ENCODE data around the gene SBNO2.

The SBNO2 gene

DNA sequence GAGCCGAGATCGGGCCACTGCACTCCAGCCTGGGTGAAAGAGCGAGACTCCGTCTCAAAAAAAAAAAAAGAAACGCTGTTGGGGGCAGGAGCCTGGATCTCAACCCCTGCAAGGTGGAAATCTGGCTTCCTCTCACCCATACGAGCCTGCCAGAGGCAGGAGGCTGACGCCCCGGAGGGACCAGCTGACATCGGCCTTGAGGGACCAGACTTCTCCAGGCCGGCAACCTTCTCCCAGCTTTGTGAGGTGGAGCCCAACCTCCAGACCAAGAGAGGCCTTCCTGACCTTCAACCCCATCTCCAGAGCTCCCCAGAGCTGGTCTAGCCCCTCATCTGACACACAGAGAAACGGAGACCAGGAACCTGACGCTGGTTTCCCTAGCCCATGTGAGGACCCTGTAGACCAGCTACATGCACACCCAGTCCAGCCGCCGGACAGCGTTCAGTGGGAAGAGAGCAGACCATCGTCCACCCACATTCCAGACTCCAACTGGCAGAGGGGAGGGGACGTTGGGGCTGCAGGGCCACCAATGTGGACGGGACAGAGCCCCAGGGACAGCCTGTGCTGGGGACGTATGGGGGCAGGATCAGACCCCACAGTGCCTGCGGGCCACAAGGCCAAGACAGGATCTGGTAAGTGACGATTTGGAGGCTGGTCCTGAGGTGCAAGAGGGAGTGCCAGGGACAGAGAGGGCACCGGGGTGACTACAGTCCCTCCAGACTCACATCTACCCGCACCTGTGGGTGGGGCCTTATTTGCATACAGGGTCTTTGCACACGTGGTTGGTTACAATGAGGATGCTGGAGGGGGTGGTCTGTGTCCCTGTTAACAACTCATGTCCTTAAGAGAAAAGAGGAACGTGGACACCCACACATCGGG, 11.4 kb downstream of the SBNO2 start:
- TF ChIP-seq, protein P1, sequence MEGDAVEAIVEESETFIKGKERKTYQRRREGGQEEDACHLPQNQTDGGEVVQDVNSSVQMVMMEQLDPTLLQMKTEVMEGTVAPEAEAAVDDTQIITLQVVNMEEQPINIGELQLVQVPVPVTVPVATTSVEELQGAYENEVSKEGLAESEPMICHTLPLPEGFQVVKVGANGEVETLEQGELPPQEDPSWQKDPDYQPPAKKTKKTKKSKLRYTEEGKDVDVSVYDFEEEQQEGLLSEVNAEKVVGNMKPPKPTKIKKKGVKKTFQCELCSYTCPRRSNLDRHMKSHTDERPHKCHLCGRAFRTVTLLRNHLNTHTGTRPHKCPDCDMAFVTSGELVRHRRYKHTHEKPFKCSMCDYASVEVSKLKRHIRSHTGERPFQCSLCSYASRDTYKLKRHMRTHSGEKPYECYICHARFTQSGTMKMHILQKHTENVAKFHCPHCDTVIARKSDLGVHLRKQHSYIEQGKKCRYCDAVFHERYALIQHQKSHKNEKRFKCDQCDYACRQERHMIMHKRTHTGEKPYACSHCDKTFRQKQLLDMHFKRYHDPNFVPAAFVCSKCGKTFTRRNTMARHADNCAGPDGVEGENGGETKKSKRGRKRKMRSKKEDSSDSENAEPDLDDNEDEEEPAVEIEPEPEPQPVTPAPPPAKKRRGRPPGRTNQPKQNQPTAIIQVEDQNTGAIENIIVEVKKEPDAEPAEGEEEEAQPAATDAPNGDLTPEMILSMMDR (IDR thresholded peaks at IDR 0.05; ENCODE audit: borderline replicate concordance, control extremely low read depth, extremely low read depth, insufficient read depth, missing control alignments), result no peak
- DNase-seq (ENCODE audit: low spot score), result no peak
- in situ Hi-C loops (cut with MboI; ENCODE audit: low sequenced_read_pairs, unreplicated experiment), result no loop called here

DNA sequence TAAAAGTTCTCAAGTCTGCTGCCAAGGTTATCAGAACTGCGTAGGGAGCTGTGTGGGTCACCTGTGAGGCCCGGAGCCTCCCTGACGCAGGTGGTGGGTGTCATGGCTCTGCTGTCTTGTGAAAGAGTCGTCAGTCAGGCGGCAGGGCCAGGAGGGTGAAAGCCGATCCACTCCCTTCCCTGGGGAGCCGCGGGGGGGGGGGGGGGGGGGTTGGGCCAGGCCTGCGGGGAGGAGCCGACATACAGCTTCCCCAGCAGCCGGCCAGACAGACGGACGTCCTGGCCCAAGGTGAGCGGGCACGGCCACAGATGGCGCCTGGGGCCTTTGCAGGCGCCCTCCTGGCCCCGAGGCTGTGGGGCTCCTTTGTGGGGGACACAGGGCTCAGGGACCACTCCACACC, 12.4 kb downstream of the SBNO2 start:
- in situ Hi-C loops (cut with MboI; ENCODE audit: low sequenced_read_pairs, unreplicated experiment), result no loop called here
- TF ChIP-seq, protein P1 (IDR thresholded peaks at IDR 0.05; ENCODE audit: borderline replicate concordance, control extremely low read depth, extremely low read depth, insufficient read depth, missing control alignments), result no peak
- no peak for DNase-seq (ENCODE audit: low spot score)

DNA sequence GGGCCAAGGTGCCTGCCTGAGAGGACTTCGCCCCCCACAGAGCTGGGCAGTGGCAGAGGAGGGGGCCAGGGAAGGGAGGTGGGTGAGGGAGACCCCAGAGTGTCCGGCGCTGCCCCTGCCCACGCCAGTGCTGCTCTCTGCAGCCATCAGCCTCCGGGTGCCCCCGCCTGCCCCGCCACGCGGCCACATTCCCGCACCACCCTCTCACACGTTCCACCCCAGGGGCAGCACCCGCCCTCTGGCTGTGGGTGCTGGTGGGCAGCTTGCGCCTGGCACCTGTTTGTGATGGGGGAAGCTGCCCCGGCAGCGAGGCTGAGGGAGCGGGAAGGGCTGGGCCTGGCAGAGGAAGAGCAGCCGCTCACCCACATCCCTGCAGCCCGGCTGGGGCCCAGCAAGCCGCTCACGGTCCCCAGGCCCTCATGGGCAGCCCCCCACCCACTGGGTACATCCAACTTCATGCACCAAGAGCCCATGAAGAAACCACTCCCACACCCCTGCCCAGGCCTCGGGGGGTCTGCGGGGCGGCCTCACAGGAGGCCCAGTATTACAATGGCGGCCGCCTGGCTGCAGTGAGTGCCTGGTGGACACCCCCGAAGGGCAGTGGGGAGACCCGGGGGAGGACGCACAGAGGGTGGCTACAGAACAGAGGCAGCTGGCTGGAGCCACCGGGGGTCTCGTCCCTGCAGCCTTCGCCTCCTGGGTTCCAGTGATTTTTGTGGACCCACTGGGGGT, 14.0 kb downstream of the SBNO2 start:
- TF ChIP-seq, protein P1 (IDR thresholded peaks at IDR 0.05; ENCODE audit: borderline replicate concordance, control extremely low read depth, extremely low read depth, insufficient read depth, missing control alignments), result no peak
- DNase-seq (ENCODE audit: low spot score), result no peak
- in situ Hi-C loops (cut with MboI; ENCODE audit: low sequenced_read_pairs, unreplicated experiment), result no loop called here

DNA sequence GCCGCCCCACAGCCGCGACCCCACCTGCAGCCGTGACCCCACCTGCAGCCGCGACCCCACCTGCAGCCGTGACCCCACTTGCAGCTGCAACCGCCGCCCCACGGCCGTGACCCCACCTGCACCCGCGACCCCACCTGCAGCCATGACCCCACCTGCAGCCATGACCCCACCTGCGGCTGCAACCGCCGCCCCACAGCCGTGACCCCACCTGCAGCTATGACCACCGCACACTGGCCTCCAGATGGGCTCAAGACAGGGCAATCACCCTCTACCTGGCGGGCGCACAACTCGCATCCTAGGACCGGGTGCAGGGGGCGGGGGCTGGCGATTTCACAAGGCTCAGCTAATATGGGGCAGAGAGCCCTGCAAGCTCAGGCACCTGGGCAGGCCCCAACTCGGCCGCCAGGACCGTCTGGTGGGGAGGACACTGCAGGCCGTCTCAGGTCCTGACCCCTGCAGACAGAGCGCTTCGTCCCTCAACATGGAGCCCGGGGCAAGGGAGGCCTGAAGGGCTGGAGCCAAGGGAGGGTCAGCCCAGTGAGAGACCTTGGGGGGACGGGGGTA, 15.1 kb downstream of the SBNO2 start:
- DNase-seq (ENCODE audit: low spot score), result no peak
- TF ChIP-seq, protein P1 (IDR thresholded peaks at IDR 0.05; ENCODE audit: borderline replicate concordance, control extremely low read depth, extremely low read depth, insufficient read depth, missing control alignments), result no peak
- in situ Hi-C loops (cut with MboI; ENCODE audit: low sequenced_read_pairs, unreplicated experiment), result no loop called here

DNA sequence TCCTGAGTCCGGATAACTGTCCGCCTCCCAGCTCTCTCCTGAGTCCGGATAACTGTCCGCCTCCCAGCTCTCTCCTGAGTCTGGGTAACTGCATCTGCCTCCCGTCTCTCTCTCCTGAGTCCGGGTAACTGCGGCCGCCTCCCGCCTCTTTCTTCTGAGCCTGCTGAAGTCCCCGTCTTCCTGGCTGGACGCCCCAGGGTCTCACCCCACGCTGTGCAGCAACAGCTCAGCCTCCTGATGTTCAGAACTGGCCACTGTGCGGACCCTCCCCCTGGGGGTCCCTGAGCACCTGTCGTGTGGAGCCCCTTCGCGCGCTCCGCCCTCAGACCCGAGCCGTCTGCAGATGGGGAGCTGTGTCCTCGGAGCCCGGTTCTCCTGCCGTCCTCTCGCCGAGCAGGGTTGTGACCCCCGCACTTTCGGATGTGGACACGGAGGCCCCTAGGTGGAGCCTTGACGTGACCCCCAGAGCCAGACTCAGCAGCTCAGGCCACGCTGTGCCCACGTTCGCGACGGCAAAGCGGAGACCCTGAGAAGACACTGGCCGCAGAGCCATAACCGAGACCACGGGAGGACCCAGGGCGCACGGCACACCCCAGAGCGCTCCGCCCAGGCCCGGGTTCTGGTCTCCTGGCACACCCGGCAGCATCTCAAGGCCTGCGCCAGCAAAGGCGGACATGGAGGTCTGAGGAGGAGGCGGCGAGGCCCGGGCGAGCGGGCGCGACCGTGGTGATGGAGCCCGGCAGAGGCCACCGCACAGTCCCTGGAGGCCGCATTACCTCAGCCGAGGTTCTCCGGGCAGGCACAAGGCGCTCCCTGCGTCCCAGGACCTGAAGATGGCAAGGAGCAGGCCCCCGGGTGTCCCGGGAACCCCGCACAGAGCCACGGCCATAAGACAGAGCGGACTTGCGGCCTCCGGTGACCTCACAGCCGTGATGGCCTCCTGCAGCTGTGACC, 15.9 kb downstream of the SBNO2 start:
- in situ Hi-C loops (cut with MboI; ENCODE audit: low sequenced_read_pairs, unreplicated experiment), result no loop called here
- no peak for DNase-seq (ENCODE audit: low spot score)
- TF ChIP-seq, protein P1 (IDR thresholded peaks at IDR 0.05; ENCODE audit: borderline replicate concordance, control extremely low read depth, extremely low read depth, insufficient read depth, missing control alignments), result no peak
